SIG-M5 treated with dmso at 0.1 percent for 504 hours (cell line): ENCODE results near the gene MRPS18C.
"Not testable (repeated sequence)": the region's sequence is repeated elsewhere in the genome, so short reads cannot be mapped to it uniquely, and the experiment has no call there.

Experiments used
- DNase-seq: peaks from one replicate; lab custom pipeline; 2025; ENCODE audit not compliant: unreplicated experiment; lab: John Stamatoyannopoulos, UW

The MRPS18C gene

GRCh38 chr4:83496085-83496917 lies 40.4 kb downstream of the MRPS18C start:
- not testable (repeated sequence) for DNase-seq

GRCh38 chr4:83498187-83498586 lies 42.3 kb downstream of the MRPS18C start:
- DNase-seq, result no peak

DNA sequence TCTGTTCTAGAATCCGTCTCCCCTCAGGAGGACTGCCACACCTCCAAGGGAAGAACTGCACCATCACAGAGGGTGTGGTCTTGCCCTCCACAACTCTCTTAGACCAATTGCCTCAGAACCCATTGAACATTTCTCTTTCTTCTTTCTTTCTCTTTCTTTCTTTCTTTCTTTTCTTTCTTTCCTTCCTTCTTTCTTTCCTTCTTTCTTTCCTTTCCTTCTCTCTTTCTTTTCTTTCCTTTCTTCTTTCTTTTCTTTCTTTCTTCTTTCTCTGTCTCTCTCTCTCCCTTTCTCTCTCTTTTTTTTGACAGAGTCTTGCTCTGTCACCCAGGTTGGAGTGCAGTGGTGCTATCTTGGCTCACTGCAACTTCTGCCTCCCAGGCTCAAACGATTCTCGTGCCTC lies 45.8 kb downstream of the MRPS18C start:
- not testable (repeated sequence) for DNase-seq

DNA sequence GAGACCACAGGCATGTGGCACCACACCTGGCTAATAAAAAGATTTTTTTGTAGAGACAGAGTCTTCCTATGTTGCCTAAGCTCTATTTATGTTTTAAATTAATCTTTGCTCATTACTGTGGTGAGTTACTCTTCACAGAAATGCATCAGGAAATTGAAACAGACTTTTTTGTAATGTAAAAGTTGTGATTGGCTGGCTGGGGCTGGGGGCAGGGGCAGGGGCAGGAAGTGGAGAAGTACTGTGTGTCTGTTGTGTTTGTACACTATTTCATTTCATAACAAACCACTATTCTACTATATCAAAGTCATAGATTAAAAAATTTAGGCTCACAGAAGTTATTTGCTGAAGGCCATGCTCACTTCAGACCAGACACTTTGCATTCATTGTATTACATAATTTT lies 48.1 kb downstream of the MRPS18C start:
- no peak for DNase-seq

DNA sequence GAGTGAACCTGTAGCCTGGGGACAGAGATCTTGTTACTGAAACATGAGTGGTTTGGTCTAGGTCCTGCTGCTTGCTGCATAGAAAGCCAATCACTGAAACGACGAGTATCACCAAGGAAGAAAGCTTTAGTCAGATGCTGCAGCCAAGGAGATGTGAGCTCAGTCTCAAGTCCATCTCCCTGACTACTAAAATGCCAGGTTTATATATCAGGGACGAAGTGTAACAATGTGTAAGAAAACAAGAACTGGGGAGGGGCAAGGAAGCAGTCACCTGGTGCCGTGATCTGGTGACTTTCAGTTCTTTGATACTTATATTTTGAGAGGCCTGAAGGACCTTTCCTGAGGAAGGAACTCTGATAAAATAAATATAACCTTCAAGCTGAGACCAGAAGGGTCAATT lies 48.6 kb downstream of the MRPS18C start:
- DNase-seq, result no peak

- DNase-seq, result no peak
These were observed 49.1 kb downstream of the MRPS18C start for GRCh38 chr4:83504996-83505395.

DNA sequence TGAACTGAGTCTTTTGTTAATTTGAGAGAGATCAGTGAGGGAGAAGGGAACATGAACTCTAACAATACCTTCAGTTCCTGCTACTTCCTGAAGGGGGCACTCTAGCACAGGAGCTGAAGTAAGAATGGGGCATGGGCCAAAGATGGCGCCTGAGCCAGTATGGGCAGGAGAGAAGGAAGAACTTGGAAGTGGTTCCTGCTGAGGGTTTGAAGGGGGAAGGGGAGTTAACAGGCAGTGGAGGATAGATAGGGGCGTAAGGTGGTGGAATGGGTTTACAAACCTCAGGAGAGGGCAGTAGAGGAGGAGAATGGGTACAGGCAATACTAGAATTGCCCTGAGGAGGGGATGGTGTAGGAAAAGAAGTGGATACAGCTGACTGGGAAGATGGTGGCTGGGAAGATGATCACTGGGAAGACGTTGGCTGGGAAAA lies 53.3 kb downstream of the MRPS18C start:
- DNase-seq, result peak; percentile 30

GRCh38 chr4:83510442-83510841 lies 54.6 kb downstream of the MRPS18C start:
- DNase-seq, result no peak
